ENCODE data around the gene C11orf71. TPM values are rescaled to one million over a fixed set of nuclear protein-coding genes. Genes with fewer than 3 reads are reported as not detected.

Gene C11orf71
- total RNA-seq, 1 experiment from 2014 or later, result 6.2 TPM

GRCh38 chr11:114359342-114359741, 41.0 kb downstream of the C11orf71 start:
- POLR2A ChIA-PET, result no interaction called here
- TF ChIP-seq CTCF (IDR thresholded peaks at IDR 0.05) (no peak), POLR2AphosphoS5 (IDR thresholded peaks at IDR 0.05; ENCODE audit: low read depth, low read length) (no peak), TCF7L2 (IDR thresholded peaks at IDR 0.05; ENCODE audit: low read depth, low read length) (no peak)
- intact Hi-C loops (cut with micrococcal nuclease; ENCODE audit: unreplicated experiment), result no loop called here

GRCh38 chr11:114358716-114359115, 41.6 kb downstream of the C11orf71 start:
- in situ Hi-C loops (cut with HindIII; ENCODE audit: low pct_unique_long_range_greater_than_20kb, low sequenced_read_pairs), result no loop called here
- POLR2A ChIA-PET, result no interaction called here
- H3K36me3 ChIP-seq (ENCODE audit: control insufficient read depth, insufficient read depth, low read length), result no peaks in the 10 kb centered on the region

More at GRCh38 chr11:114359342-114359741, 41.0 kb downstream of the C11orf71 start:
- Histone ChIP-seq H3K9me3 (ENCODE audit: control insufficient read depth, insufficient read depth, low read depth, low read length) (no peaks in the 10 kb centered on the region), H3K4me1 (ENCODE audit: control insufficient read depth, insufficient read depth, low read length) (no peaks in the 10 kb centered on the region), H3K4me3 (ENCODE audit: low read depth in 2 of 2, low read length in 2 of 2) (no peak overlapping the region), H3K27ac (ENCODE audit: low read length) (no peak overlapping the region), H3K27me3 (ENCODE audit: control insufficient read depth, insufficient read depth, low read length) (peaks cover 7% of the 10 kb centered on the region; the same call in 1 of the 2 replicates), H3K36me3 (ENCODE audit: control insufficient read depth, insufficient read depth, low read length) (no peaks in the 10 kb centered on the region)
- in situ Hi-C loops (cut with HindIII; ENCODE audit: low pct_unique_long_range_greater_than_20kb, low sequenced_read_pairs), result no loop called here
- BruUV-seq (replicated peaks), result no TSS peak
- DNase-seq (ENCODE audit: low read depth, low spot score) (no peak), ATAC-seq (no peak)
- CTCF ChIA-PET, result no interaction called here

More at GRCh38 chr11:114358716-114359115, 41.6 kb downstream of the C11orf71 start:
- no TSS peak for BruUV-seq (replicated peaks)
- Histone ChIP-seq H3K27ac (ENCODE audit: low read length) (no peak overlapping the region), H3K27me3 (ENCODE audit: control insufficient read depth, insufficient read depth, low read length) (peaks cover 5% of the 10 kb centered on the region; the same call in 1 of the 2 replicates), H3K4me3 (ENCODE audit: low read depth in 2 of 2, low read length in 2 of 2) (no peak overlapping the region), H3K4me1 (ENCODE audit: control insufficient read depth, insufficient read depth, low read length) (no peaks in the 10 kb centered on the region), H3K9me3 (ENCODE audit: control insufficient read depth, insufficient read depth, low read depth, low read length) (no peaks in the 10 kb centered on the region)
- CTCF ChIA-PET, result no interaction called here
- ATAC-seq (no peak), DNase-seq (ENCODE audit: low read depth, low spot score) (no peak)
- TF ChIP-seq SIN3A (IDR thresholded peaks at IDR 0.05; ENCODE audit: borderline replicate concordance, insufficient read depth, low read depth, low read length) (no peak), REST (IDR thresholded peaks at IDR 0.05; ENCODE audit: insufficient read depth in 1 of 2, low read depth in 2 of 2, low read length in 1 of 2) (no peak), POLR2AphosphoS5 (IDR thresholded peaks at IDR 0.05; ENCODE audit: low read depth, low read length) (no peak), CTCF (IDR thresholded peaks at IDR 0.05) (no peak), TCF7L2 (IDR thresholded peaks at IDR 0.05; ENCODE audit: low read depth, low read length) (no peak)
- intact Hi-C loops (cut with micrococcal nuclease; ENCODE audit: unreplicated experiment), result no loop called here

Measured in Panc1 (cell line).